AML-193 (cell line): ENCODE measurements around the gene SLIT1.

ENCODE experiments used
- DNase-seq, 2 experiments: peaks; one replicate each; lab custom pipeline; 2025; lab: John Stamatoyannopoulos, UW

SLIT1 gene

DNA sequence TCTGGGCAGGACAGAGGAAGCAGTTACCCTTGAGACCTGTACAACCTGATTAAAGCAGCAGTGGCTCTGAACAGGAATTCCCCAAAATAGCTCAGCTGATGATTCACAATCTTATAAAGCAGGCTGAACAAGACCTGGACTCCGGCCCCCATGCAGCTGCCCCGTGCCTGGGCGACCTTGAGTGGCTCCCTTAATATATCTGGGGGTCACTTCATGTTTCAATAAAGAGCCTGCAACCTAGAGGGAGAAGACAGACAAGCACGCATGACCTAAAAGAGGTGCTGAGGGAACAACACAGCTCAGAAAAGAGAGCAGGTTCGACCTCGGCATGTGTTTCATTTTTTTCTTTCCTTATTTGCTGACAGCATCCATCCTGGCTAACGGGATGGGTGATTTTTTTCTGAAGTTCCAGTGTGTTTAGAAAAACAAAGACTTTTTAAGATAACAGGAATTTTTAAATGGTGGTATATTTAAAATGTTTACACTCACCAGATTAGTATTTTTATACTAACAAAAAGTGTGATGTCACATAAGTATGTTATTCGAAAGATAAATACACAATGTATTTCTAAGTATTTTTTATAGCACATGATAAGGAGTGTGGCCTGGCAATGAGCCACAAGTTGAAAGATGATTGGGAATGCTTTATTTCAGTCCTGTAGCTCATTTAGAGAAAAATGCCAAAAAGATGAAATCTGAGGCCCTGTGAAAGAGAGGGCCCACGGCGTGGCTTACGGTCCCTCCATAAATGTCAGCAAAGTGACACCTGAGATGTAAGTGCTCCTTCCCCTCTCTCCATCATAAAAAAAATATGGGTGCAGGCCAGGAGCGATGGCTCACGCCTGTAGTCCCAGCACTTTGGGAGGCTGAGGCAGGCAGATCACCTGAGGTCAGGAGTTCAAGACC, 161.3 kb downstream of the SLIT1 start:
- DNase-seq, result no peak

- no peak for DNase-seq
Observed at GRCh38 chr10:97023401-97024167, 162.2 kb downstream of the SLIT1 start.

DNA sequence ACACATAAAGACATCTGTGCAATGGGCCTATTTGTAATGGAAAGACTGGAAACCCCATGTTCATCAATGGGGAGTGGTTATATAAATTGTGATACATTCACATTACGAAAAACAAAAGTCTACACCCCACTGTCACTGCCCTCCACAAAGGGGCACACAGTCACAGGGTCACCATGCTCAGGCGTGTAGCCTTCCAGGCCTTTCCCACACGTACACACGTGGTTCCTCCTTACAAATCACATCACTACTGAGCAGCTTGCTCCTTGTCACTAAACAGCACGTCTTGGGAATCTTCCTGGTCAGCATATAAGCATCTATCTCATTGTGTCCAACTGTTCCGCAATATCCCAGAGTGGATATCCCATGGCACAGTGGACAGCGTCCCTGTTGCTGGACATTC, 163.1 kb downstream of the SLIT1 start:
- no peak for DNase-seq

DNA sequence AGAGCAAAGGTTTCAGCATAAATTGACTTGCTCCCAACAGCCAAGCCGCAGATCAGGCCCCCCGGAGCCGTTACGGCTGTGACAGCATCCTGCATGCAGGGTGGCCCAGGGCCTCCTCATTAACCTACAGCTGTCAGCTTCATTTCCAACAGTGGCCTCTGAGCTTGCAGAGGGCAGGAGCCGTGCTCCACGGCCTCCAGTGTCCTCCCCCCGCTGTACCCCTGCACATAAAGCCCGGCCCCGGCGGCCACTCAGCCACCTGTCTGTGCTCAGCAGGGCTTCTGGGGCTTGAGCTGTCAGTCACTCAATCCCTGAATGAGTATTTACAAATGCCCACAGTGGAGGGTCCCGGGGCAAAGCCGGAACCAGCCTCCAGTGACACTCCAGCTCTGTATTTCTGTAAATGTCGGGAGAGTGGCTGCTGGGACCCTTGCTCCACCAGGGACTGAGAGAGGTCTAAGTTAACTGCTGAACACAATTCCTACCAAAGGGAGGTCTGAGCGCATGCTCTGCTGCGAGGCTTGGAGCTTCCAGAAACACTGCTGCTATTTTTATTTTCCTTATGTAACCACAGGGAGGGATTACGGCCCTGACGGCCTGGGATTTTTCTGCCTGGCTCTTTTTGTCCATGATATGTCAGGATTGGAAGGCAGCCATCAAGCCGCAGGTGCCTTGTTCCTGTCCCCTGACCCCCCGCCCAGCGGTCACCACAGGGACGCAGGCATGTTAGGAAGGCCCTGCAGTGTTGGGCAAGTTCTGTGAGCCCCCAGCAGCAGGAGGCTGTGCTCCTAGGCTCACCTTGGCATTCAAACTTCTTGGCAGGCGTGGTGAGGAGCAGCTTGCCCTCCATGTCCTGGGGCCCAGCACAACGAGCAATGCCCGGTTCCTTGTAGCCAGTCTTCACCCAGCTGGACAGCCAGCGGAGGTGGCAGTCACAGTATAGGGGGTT, 165.0 kb downstream of the SLIT1 start:
- DNase-seq, result no peak

GRCh38 chr10:97019213-97019844, 166.4 kb downstream of the SLIT1 start:
- DNase-seq, result no peak

GRCh38 chr10:97018251-97019212, 167.2 kb downstream of the SLIT1 start:
- no peak for DNase-seq

DNA sequence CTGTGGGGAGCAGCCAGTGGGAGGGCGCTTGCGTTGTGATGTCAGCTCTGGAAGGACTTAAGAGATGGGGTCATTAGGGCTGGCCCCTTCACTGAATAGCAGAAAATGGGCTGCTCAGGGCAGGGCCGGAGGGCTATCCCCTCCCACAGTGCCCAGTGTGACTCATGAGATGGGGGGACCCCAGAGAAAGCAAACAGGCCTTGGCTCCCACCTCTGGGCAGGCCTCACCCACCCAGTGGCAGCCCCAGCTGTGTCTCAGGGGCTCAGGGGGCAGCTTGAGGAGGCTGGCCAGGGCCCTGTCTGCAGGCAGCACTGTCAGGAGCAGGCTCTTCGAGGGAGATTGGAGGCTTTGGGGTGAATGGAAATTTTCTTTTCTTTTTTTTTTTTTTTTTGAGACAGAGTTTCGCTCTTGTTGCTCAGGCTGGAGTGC, 168.3 kb downstream of the SLIT1 start:
- DNase-seq, result no peak

DNA sequence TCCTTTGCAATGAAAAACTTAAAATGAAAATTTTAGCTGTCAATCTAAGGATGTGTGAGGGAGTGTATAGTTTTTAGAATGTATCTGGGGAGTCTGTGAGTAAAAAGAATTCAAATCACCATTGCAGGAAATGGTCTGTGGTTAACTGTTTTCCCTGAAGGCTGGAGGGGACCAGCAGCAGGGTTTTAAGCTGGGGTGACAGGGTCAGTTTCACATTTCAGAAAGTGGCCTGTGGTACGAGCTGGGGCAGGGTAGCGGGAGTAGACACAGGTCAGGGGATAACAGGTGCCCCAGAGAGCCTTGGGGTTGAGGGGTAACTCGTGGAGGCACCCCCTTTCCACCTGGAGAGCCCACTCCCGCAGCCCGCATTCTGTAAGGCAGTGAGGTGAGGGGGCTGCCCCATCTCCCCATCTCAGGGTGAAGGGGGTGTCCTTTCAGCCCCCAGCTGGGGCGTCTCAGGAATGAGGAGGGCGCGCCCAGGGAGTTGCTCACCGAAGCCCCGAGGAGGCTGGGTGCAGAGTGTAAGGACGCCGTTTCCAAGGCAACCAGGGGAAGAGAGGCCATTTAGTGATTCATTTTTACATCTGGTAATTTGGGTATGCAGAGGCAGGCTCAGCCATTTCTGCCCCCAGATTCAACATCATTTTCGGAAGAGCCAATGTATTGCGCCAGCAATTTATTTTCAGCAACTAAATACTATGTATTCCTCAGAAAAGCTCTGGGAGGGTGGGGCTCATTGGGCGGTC, 168.9 kb downstream of the SLIT1 start:
- DNase-seq, result no peak

DNA sequence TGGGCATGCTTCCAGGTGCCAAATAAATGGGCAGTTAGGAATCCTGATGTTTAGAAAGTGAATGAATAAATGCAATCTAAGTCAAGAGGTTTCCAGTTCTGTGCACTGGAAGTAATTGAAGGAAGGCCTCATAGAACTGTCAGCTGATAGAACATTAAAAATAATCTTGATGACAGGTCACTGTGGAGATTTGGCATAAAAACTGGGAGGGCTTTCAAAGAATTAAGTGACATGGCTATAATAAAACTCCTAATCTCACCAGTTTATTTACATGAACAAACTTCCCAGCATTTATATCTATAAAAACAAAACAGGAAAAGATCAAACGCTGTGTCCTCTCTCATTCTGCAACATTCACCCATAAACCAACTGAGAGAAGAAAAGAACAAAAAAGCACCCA, 170.5 kb downstream of the SLIT1 start:
- no peak for DNase-seq

DNA sequence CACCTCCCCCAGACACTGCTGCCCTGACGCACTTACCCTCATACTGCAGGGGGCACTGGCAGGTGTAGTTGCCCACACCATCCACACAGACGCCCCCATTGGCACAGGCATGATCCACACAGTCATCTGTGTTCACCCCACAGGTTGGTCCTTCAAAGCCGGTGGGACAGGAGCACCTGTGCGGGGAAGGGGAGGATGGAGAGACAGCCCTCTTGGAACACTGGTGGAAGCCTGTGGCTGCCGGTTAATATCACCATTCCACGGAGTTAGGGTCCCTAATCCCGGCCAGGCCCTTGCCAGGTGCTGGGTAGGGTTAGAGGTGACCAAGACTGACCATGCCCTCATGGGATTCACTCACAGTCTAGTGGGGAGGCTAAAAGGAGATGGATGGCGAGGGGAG, 171.8 kb downstream of the SLIT1 start:
- DNase-seq, result no peak

- DNase-seq, result no peak
Observed at GRCh38 chr10:97013568-97013967, 172.2 kb downstream of the SLIT1 start.

GRCh38 chr10:97012470-97012869, 173.3 kb downstream of the SLIT1 start:
- no peak for DNase-seq

DNA sequence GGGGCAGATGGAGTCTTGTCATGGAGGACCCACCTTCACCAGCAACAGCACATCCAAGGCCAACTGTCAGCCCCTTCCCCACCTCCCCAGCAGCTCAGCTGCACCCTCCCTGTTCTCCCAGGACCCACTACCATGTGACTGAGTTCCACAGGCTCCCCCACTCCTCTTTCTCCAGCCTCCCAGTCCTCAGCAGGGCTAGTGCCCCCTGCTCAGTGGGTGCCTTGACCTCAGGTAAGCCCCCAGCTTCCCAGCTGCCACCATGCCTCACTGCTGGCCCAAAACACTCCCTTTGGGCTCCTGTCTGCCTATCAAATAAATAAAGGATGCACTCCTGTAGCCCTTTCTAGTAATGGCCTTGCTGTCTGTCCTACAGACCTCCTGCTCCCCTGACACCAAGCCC, 174.4 kb downstream of the SLIT1 start:
- no peak for DNase-seq

DNA sequence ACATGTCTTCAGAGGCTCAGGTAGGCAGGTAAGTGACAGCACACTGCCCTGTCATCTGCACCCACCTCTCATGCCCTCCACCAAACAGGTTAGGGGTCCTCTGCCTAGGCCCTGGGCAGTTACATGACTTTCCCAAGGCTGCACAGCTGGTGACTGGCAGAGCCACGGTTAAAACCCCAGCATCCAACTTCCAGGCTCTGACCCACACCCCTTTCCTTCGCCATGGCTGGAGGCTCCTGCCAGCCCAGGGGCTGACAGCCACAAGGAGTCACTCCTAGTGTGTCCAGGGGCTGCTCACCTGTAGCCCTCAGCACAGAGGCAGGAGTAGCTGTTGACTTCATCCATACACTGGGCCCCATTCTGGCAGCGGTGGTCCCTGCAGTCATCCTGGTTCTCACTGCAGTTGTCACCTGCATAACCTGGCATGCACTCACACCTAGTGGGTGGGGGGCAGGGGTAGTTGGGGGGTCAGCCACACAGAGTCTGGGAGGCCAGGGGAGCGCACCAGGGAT, 175.0 kb downstream of the SLIT1 start:
- no peak for DNase-seq

GRCh38 chr10:97007417-97007816, 178.3 kb downstream of the SLIT1 start:
- no peak for DNase-seq

DNA sequence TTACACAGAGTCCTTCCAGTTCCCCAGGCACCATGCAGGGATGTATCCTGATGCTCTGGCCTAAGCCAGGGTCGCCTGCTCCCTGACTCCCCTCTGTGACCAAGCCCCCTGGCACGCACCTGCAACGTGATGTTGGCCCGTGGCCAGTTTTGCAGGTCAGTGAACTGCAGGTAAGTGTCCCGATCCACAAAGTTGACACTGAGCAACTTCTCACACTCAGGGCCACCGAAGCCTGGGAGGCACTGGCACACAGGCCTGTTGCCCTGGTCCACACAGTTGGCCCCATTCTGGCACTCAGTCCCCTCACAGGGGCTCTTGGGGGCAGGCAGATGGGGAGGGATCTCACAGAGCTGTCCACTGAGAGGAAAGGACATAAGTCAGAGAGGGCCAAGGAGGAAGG, 179.4 kb downstream of the SLIT1 start:
- DNase-seq, result no peak

DNA sequence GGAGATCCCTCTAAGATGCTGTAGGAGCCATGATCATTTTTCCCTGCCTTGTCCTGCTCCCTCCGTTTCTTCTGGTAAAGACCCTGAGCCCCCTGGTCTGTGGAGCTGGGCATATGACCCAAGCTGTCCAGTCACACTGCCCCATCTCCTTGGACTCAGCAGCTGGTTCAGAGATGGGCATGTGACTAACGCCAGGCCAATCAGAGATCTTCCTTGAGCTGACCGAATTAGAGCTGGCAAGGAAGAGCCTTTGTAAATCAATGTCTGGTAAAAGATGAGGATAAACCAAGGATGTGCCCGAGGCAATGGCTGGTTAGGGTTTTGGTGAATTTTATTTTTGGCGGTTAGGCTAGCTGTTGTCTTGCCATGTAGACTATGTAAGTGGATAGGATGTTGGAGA, 180.4 kb downstream of the SLIT1 start:
- DNase-seq, result no peak

- DNase-seq, result no peak
Observed at GRCh38 chr10:97004591-97004990, 181.2 kb downstream of the SLIT1 start.

DNA sequence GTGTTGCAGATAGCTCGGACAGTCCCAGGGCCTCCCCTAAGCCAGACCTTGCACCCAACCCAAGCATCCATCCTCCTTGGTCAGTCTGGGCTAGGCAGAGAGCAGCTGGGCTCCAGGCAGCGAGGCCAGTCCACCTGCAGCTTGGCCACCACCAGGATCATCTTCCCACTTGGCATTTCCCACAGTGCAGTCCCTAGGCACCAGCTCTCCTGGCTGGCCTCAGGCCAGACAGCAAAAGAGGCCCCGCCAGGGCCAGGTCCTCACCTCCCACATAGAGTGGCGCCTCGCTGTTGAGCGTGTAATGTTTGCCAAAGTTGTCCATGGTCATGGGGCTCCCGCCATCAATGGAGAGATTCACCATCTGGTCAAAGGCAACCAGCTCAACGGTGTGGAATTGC, 182.0 kb downstream of the SLIT1 start:
- no peak for DNase-seq
